AG04450 (cell line): Measurements from ENCODE around the gene SV2B. TPM values are rescaled to one million over a fixed set of nuclear protein-coding genes. Genes with fewer than 3 reads are reported as not detected.

ENCODE experiments used
- CTCF ChIA-PET: fragments of 300-600, 350-600 bp; formaldehyde crosslinking; extraction: SDS; loops from one replicate; lab custom pipeline; 2022; ENCODE audit warnings: antibody characterized with exemption, inconsistent platforms; lab: Charles Lee
- POLR2A ChIA-PET: fragments of 350-600 bp; formaldehyde crosslinking; extraction: SDS; loops from one replicate; lab custom pipeline; 2021; ENCODE audit warnings: antibody characterized with exemption, inconsistent platforms; lab: Yijun Ruan, JAX
- DNase-seq: peaks from one replicate; pipeline ENCODE4 v3.0.0-alpha.2; 2011; ENCODE audit warnings: low read depth, low spot score
- H3K27ac ChIP-seq: one replicate; pipeline ENCODE4 v1.5.1; 2012; ENCODE audit warnings: low read depth, low read length, control low read depth
- H3K27me3 ChIP-seq: one replicate; pipeline ENCODE4 v1.6.0; 2012; ENCODE audit warnings: low read length; ENCODE audit not compliant: control insufficient read depth, insufficient read depth
- H3K4me3 ChIP-seq: 2 replicates; pipeline ENCODE4 v1.5.1; 2011; ENCODE audit warnings: mild to moderate bottlenecking, low read depth, low read length, control low read depth
- H3K9me3 ChIP-seq: 2 replicates; pipeline ENCODE4 v1.5.1; 2012; ENCODE audit warnings: low read length; ENCODE audit not compliant: control insufficient read depth, insufficient read depth
- polyA plus RNA-seq: library from polyadenylated mRNA; depleted of rRNA; stranded (reverse); fragments of >200 nt; gene quantifications from 2 replicates; pipeline ENCODE4 v1.2.3, GENCODE V29; 2011; rRNA removed
- TF ChIP-seq, protein P1 (sequence below): IDR thresholded peaks from 2 replicates; pipeline ENCODE4 v1.5.1; 2011; ENCODE audit warnings: low read depth, low read length, control low read depth, inconsistent platforms

The SV2B gene
- polyA plus RNA-seq, 1 experiment = not detected

DNA sequence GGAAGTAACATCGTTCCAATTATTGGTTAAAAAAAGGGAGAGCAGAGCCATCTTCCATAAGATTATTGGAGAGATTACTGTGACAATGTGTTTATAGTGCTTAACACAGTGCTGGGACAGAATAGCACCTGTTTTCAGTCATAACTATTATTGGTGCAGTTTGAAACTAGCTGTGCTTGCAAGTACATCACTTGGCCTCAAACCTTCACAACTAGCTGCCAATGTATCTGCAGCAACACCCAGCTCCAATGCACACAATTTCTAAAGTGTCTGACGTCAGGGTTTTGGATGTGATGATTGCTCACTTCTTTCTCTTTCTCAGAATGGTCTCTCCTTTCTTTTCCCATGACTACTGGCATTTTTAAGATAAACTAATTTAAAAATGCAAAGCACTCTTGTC, 246.2 kb downstream of the SV2B start:
- Histone ChIP-seq H3K4me3 (no peak overlapping the region), H3K27me3 (no peaks in the 10 kb centered on the region), H3K27ac (no peak overlapping the region), H3K9me3 (no peaks in the 10 kb centered on the region)
- ChIA-PET POLR2A (no interaction called here), CTCF (no interaction called here)
- TF ChIP-seq, protein P1, sequence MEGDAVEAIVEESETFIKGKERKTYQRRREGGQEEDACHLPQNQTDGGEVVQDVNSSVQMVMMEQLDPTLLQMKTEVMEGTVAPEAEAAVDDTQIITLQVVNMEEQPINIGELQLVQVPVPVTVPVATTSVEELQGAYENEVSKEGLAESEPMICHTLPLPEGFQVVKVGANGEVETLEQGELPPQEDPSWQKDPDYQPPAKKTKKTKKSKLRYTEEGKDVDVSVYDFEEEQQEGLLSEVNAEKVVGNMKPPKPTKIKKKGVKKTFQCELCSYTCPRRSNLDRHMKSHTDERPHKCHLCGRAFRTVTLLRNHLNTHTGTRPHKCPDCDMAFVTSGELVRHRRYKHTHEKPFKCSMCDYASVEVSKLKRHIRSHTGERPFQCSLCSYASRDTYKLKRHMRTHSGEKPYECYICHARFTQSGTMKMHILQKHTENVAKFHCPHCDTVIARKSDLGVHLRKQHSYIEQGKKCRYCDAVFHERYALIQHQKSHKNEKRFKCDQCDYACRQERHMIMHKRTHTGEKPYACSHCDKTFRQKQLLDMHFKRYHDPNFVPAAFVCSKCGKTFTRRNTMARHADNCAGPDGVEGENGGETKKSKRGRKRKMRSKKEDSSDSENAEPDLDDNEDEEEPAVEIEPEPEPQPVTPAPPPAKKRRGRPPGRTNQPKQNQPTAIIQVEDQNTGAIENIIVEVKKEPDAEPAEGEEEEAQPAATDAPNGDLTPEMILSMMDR = no peak
- no peak for DNase-seq

DNA sequence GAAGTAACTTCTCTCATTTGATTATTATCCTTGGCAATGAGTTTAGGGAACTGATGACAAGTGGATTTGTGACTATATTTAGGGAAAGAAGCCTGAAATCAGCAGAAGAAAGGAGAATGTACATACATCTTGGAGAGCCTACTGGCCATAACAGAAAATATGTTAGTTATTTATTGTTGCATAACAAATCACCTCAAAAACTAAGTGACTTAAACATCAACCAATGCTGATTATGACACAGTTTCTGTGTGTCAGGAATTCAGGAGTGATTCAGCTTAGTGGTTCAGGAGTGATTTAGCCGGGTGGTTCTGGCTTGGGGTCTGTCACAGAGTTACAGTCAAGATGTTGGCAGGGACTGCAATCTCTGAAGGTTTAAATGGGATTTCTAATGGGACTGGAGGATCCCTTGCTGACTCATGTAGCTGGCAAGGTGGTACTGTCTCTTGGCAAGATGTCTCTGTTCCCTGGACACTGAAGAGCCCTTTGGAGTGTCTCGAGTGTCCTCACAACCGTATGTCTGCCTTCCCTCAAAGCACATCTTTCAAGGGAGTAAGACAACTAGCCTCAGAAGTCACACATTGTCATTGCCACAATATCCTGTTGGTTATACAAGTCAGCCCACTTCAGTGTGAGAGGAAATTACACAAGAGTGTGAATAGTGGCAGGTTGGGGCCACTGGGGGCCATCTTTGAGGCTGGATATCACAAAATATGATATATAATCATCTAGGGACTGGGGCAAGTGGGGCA, 248.9 kb downstream of the SV2B start:
- POLR2A ChIA-PET = no interaction called here
- no peak overlapping the region for H3K4me3 ChIP-seq
- H3K27me3 ChIP-seq = no peaks in the 10 kb centered on the region
- DNase-seq = no peak
- H3K9me3 ChIP-seq = no peaks in the 10 kb centered on the region
- no peak overlapping the region for H3K27ac ChIP-seq
- CTCF ChIA-PET = no interaction called here
- TF ChIP-seq, protein P1 = no peak

Other genes starting within 250 kb of the SV2B start
- 14.0 and 21.5 TPM in 2 replicates for gene FURIN, start 231.7 kb upstream of the SV2B start, polyA plus RNA-seq
- 5.5 and 7.1 TPM in 2 replicates for gene FES, start 215.8 kb upstream of the SV2B start, polyA plus RNA-seq
- gene MAN2A2, start 197.0 kb upstream of the SV2B start, polyA plus RNA-seq = 14.3 and 20.6 TPM in 2 replicates
- 10.0 and 10.3 TPM in 2 replicates for gene HDDC3, start 167.7 kb upstream of the SV2B start, polyA plus RNA-seq
- gene UNC45A, start 165.0 kb upstream of the SV2B start, polyA plus RNA-seq = 63.3 and 69.7 TPM in 2 replicates
- gene RCCD1, start 145.4 kb upstream of the SV2B start, polyA plus RNA-seq = 5.6 and 6.1 TPM in 2 replicates
- gene PRC1, start 105.7 kb upstream of the SV2B start, polyA plus RNA-seq = 61.0 and 77.5 TPM in 2 replicates
- 12.3 and 12.9 TPM in 2 replicates for gene VPS33B, start 77.7 kb upstream of the SV2B start, polyA plus RNA-seq